Measurements from ENCODE around the gene ASB12.

Gene ASB12

GRCh38 chrX:64186974-64187761 lies 43.2 kb downstream of the ASB12 start:
- no peak for DNase-seq (ENCODE audit: low spot score)

DNA sequence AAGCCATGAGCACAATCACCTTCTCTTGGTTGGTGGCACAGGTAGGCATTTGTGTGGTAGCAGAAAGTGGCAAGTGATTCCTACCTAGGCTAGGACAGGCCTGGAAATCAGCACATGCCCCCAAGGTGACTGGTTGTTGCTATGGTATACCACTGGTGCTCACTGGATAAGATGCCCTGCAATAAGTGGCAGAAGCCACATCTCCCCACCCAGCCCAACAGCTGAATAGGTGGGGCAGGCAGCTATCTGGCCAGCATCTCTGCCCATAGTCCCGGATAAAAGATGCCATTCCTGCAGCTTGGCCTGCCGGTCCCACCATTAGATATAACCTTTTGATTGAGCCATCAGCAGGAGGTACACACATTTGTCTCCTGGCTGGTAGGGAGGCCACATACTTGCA lies 46.0 kb downstream of the ASB12 start:
- no peak for DNase-seq (ENCODE audit: low spot score)

DNA sequence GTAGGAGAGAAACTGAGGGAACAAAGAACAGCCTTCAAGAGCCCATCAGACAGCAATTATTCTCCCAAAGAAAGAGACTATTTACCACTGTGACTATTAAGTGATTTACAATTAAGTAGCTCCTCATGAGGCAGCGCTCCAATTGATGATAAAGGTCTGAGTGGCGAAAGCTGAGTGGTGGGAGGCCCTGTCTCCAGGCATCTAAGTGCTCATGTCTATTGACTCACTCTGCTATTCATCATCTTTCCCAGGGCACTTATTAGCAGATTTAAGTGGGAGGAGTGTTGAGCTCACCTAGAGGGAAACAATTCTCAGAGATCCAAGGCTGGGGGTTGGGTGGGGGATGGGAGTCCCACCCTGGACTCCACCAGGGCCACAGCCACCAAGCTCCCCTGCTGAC lies 48.2 kb downstream of the ASB12 start:
- DNase-seq (ENCODE audit: low spot score), result no peak

GRCh38 chrX:64176876-64177275 lies 53.5 kb downstream of the ASB12 start:
- DNase-seq (ENCODE audit: low spot score), result no peak
